HEK293T (cell line): ENCODE data around the gene WDR44.

Experiments used
- FOXK2 ChIP-seq: fragments of 450-650 bp; IDR thresholded peaks from 2 replicates; pipeline ENCODE4 v1.6.1; 2016; ENCODE audit warnings: mild to moderate bottlenecking
- SP1 ChIP-seq: fragments of 450-650 bp; IDR thresholded peaks from 2 replicates; pipeline ENCODE4 v1.6.1; 2017
- TARDBP ChIP-seq: fragments of 450-650 bp; IDR thresholded peaks from 2 replicates; pipeline ENCODE4 v1.6.1; 2016

GRCh38 chrX:118345464-118346257, at the start of gene WDR44:
- no peak for TF ChIP-seq TARDBP
- TF ChIP-seq SP1 = no peak
- no peak for TF ChIP-seq FOXK2
